BE2C (cell line): ENCODE measurements around the gene ALDOC.
"Not testable (repeated sequence)": the region's sequence is repeated elsewhere in the genome, so short reads cannot be mapped to it uniquely, and the experiment has no call there.

Experiments used
- DNase-seq: peaks from one replicate; pipeline ENCODE4 v3.0.0-alpha.2; 2020
- H3K27me3 ChIP-seq: fragments of 250-450 bp; sonication (Bioruptor Pico); 2 replicates; pipeline ENCODE4 v1.5.1; 2020; ENCODE audit warnings: mild to moderate bottlenecking
- H3K36me3 ChIP-seq: fragments of 250-450 bp; sonication (Bioruptor Pico); 2 replicates; pipeline ENCODE4 v1.5.1; 2020; ENCODE audit warnings: mild to moderate bottlenecking
- H3K4me1 ChIP-seq: fragments of 250-450 bp; sonication (Bioruptor Pico); 2 replicates; pipeline ENCODE4 v1.5.1; 2020
- H3K4me3 ChIP-seq: 2 replicates; pipeline ENCODE4 v1.5.1; 2011; ENCODE audit warnings: low read depth, low read length
- H3K9me3 ChIP-seq: fragments of 250-450 bp; sonication (Bioruptor Pico); 2 replicates; pipeline ENCODE4 v1.5.1; 2020
- TF ChIP-seq, protein P1 (sequence below): IDR thresholded peaks from 2 replicates; pipeline ENCODE4 v1.5.1; 2012; ENCODE audit warnings: mild to moderate bottlenecking, low read depth, low read length

Gene ALDOC

DNA sequence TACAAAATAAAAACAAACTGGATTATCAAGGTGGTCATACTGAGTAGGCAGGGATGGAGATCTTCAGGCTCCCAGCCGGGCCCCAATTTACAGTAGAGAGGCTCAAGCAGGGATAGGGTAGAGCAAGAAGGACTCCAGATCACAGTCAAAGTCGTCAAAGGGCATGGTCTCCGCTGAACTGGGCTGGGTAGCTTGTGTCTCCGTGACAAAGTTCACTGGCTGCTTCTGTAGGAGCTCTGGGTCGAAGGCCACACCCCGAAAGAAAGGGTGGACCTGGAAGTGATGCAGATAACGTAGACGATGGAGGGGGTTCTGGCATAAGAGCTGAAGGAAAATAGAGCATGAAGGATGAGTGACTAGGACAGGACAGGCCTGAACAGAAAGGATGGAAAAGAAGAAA lies 33.7 kb upstream of the ALDOC start:
- TF ChIP-seq, protein P1, sequence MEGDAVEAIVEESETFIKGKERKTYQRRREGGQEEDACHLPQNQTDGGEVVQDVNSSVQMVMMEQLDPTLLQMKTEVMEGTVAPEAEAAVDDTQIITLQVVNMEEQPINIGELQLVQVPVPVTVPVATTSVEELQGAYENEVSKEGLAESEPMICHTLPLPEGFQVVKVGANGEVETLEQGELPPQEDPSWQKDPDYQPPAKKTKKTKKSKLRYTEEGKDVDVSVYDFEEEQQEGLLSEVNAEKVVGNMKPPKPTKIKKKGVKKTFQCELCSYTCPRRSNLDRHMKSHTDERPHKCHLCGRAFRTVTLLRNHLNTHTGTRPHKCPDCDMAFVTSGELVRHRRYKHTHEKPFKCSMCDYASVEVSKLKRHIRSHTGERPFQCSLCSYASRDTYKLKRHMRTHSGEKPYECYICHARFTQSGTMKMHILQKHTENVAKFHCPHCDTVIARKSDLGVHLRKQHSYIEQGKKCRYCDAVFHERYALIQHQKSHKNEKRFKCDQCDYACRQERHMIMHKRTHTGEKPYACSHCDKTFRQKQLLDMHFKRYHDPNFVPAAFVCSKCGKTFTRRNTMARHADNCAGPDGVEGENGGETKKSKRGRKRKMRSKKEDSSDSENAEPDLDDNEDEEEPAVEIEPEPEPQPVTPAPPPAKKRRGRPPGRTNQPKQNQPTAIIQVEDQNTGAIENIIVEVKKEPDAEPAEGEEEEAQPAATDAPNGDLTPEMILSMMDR = no peak
- Histone ChIP-seq H3K27me3 (no peaks in the 10 kb centered on the region), H3K4me1 (no peaks in the 10 kb centered on the region), H3K4me3 (no peak overlapping the region), H3K9me3 (no peaks in the 10 kb centered on the region), H3K36me3 (no peaks in the 10 kb centered on the region)
- no peak for DNase-seq

- H3K36me3 ChIP-seq, H3K27me3 ChIP-seq, H3K4me3 ChIP-seq, H3K9me3 ChIP-seq, DNase-seq, H3K4me1 ChIP-seq: not testable (repeated sequence)
Observed at GRCh38 chr17:28604031-28604430, 27.3 kb upstream of the ALDOC start.

DNA sequence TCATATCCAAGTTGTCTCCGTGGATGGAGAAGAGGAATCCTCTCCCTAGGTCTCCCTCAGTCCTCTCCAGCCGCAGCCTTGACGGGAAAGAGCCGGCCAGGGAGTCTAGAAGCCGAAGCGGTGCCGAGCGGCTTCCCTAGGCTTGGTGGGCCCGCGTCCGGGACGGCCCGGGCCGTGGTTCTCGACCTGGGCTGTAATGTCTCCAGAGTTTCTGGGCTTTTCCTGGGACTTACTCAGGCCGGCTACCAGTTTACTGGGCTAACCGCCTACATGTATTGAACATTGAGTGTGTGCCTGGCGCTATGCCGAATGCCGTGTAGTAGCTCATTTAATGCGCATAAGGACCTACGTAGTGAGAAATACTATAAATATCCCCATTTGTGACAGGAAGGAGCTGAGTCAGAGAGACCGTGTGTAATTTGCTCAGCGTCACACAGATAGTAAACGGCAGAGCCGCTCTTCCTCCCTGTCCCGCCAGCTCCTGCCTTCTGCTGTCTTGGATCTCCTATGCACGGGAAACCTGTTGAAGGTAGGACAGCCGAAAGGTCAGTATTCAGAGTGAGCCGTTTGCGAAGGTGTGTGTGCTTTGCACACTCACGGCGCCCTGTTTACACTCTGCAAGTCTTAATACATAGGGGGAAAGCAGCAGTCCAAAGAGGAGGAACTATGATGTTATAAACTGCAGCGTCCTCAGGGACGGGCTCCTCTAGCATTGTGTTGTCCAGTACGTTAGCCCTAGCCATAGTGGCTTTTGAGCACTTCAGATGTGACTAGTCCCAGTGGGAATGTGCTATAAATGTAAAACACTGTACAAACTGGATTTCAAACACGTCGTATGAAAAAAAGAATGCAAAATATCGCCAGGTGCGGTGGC lies 22.9 kb upstream of the ALDOC start:
- no peaks in the 10 kb centered on the region for H3K4me1 ChIP-seq
- no peaks in the 10 kb centered on the region for H3K36me3 ChIP-seq
- H3K27me3 ChIP-seq = no peaks in the 10 kb centered on the region
- no peaks in the 10 kb centered on the region for H3K9me3 ChIP-seq
- peak overlapping the region; percentile 78 for H3K4me3 ChIP-seq
- DNase-seq = peak; percentile 28
- TF ChIP-seq, protein P1 = no peak

- TF ChIP-seq, protein P1 = no peak
- H3K4me3 ChIP-seq = peak within 1 kb of the TSS; percentile 78
- no peaks in the 10 kb centered on the region for H3K4me1 ChIP-seq
- DNase-seq = peak; percentile 87
- no peaks in the 10 kb centered on the region for H3K27me3 ChIP-seq
- H3K9me3 ChIP-seq = no peaks in the 10 kb centered on the region
- no peaks in the 10 kb centered on the region for H3K36me3 ChIP-seq
Observed at GRCh38 chr17:28598799-28599310, 22.2 kb upstream of the ALDOC start, which contains the start of gene SPAG5. SPAG5 (minus strand) TSS chr17:28599025; CDS start chr17:28598946, 79 bp downstream.

GRCh38 chr17:28598389-28598788 lies 21.7 kb upstream of the ALDOC start:
- DNase-seq = no peak
- H3K4me1 ChIP-seq = no peaks in the 10 kb centered on the region
- H3K36me3 ChIP-seq = no peaks in the 10 kb centered on the region
- no peaks in the 10 kb centered on the region for H3K9me3 ChIP-seq
- H3K27me3 ChIP-seq = no peaks in the 10 kb centered on the region
- H3K4me3 ChIP-seq = peak overlapping the region; percentile 78
- TF ChIP-seq, protein P1 = no peak

DNA sequence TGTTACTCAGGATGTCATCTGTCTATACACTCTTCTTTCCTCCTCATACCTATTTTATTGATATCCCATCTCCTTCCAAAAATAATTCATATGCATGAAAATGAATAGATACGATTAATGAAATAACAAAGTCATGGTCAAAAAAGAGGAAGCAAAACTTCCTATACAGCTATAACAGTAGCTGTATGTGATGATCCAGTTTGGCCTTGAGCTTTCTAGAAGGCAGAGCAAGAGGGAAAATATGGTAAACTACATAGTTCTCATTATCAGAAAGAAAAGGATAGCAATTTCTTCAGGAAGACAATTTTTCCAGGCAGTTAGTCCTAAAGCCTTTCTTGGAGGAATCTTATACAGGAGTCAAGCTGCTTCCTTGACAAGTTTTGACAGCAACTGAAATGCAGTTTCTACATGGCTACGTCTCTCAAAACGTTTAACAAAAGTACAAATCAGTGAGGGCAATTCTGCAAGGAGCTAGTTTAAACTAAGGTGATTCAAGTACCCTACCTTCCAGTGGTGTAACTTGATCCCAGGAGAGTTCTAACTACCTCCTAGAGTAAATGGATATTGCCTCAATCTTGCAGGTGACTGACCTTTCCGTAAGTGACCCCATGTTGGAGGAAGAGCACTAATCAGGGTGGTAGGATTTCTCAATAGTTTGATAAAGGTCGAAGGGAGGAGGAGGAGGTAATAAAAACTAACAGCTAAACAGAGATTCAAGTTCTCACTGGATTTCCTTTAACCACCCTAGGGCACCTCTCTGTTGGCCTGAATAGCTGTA lies 21.1 kb upstream of the ALDOC start:
- Histone ChIP-seq H3K9me3 (no peaks in the 10 kb centered on the region), H3K4me3 (peak overlapping the region; percentile 78), H3K27me3 (no peaks in the 10 kb centered on the region), H3K36me3 (no peaks in the 10 kb centered on the region), H3K4me1 (no peaks in the 10 kb centered on the region)
- DNase-seq = no peak
- TF ChIP-seq, protein P1 = no peak
